BE2C (cell line): Measurements from ENCODE around the gene ZBTB37.

Experiments
- DNase-seq: peaks from one replicate; pipeline ENCODE4 v3.0.0-alpha.2; 2020
- H3K27me3 ChIP-seq: fragments of 250-450 bp; sonication (Bioruptor Pico); 2 replicates; pipeline ENCODE4 v1.5.1; 2020; ENCODE audit warnings: mild to moderate bottlenecking
- H3K36me3 ChIP-seq: fragments of 250-450 bp; sonication (Bioruptor Pico); 2 replicates; pipeline ENCODE4 v1.5.1; 2020; ENCODE audit warnings: mild to moderate bottlenecking
- H3K4me1 ChIP-seq: fragments of 250-450 bp; sonication (Bioruptor Pico); 2 replicates; pipeline ENCODE4 v1.5.1; 2020
- H3K4me3 ChIP-seq: 2 replicates; pipeline ENCODE4 v1.5.1; 2011; ENCODE audit warnings: low read depth, low read length
- H3K9me3 ChIP-seq: fragments of 250-450 bp; sonication (Bioruptor Pico); 2 replicates; pipeline ENCODE4 v1.5.1; 2020
- TF ChIP-seq, protein P1 (sequence below): IDR thresholded peaks from 2 replicates; pipeline ENCODE4 v1.5.1; 2012; ENCODE audit warnings: mild to moderate bottlenecking, low read depth, low read length

ZBTB37 gene

DNA sequence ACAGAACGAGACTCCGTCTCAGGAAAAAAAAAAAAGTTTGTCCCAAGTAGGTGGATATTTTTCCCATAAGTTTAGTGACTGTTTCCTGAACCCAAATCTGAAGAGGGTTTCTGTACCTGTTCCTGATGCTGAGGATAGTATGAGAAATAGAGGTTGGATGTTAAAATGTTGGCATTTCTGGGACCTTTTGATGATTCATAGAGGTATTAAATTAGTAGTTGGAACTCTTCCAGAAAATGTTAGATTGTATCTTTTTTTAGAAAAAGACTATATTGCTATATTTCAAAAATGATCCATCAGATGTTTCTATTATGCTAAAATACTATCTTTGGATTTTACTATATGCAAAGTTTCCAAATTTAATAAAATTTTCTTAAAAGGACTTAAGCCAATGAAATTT, 40.6 kb upstream of the ZBTB37 start:
- no peaks in the 10 kb centered on the region for H3K27me3 ChIP-seq
- H3K9me3 ChIP-seq, result no peaks in the 10 kb centered on the region
- H3K4me3 ChIP-seq, result no peak overlapping the region
- peaks cover 20% of the 10 kb centered on the region for H3K36me3 ChIP-seq
- no peak for DNase-seq
- H3K4me1 ChIP-seq, result no peaks in the 10 kb centered on the region
- TF ChIP-seq, protein P1, sequence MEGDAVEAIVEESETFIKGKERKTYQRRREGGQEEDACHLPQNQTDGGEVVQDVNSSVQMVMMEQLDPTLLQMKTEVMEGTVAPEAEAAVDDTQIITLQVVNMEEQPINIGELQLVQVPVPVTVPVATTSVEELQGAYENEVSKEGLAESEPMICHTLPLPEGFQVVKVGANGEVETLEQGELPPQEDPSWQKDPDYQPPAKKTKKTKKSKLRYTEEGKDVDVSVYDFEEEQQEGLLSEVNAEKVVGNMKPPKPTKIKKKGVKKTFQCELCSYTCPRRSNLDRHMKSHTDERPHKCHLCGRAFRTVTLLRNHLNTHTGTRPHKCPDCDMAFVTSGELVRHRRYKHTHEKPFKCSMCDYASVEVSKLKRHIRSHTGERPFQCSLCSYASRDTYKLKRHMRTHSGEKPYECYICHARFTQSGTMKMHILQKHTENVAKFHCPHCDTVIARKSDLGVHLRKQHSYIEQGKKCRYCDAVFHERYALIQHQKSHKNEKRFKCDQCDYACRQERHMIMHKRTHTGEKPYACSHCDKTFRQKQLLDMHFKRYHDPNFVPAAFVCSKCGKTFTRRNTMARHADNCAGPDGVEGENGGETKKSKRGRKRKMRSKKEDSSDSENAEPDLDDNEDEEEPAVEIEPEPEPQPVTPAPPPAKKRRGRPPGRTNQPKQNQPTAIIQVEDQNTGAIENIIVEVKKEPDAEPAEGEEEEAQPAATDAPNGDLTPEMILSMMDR, result no peak

DNA sequence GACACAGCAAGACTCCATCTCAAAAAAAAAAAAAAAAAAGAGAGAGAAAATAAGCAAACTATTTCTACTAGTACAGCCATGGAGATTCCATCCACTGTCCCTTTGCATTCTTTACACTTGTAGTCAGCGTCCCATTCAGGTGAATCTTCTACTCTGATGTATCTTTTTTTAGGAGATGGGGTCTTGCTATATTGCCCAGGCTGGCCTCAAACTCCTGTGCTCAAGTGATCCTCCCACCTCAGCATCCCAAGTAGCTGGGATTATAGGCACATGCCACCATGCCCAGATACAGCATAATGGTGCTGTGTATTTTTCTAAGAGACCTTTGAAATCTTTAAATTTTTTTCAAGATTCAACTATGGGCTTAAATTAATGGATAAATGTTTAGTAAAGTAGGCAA, 35.4 kb upstream of the ZBTB37 start:
- TF ChIP-seq, protein P1, result no peak
- Histone ChIP-seq H3K9me3 (no peaks in the 10 kb centered on the region), H3K27me3 (no peaks in the 10 kb centered on the region), H3K36me3 (peaks cover 48% of the 10 kb centered on the region), H3K4me1 (no peaks in the 10 kb centered on the region), H3K4me3 (no peak overlapping the region)
- DNase-seq, result no peak

DNA sequence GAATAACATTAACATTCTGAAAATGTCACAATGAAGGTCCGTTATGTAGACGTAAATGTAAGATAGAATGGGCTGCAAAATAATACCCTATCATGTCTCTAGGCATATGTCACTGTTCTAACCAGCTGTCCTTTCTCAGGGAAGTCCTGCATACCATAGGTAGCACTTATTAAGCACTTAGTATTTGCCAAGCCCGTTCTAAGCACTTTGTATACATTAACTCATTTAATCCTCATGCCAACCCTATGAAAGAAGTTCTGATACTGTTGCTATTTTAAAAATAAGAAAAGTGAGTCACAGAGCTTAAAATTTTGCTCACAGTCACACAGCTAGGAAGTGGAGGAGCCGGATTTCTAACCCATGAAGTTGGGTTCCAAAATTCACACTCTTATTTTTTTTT, 16.1 kb upstream of the ZBTB37 start:
- no peaks in the 10 kb centered on the region for H3K4me1 ChIP-seq
- TF ChIP-seq, protein P1, result no peak
- H3K27me3 ChIP-seq, result no peaks in the 10 kb centered on the region
- H3K4me3 ChIP-seq, result no peak overlapping the region
- peaks cover 58% of the 10 kb centered on the region for H3K36me3 ChIP-seq
- no peaks in the 10 kb centered on the region for H3K9me3 ChIP-seq
- no peak for DNase-seq

DNA sequence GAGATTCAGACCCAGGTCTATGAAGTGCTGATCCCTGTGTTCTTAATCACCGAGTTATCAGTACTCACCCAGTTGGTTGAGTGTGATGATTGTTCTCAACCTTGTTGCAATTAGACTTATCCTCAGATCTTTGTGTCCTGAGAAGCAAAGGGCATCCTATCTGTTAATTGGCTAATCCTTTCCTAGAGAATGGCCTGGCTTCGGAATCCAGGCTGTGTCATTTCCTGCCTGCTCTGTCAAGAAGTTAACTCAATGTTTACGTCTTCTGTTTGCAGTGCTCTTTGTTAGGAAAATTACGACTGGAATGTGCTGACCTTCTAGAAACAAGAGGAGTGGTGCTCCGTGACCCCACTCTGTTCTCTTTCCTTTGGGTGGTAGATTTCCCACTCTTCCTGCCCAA, 15.1 kb upstream of the ZBTB37 start:
- Histone ChIP-seq H3K9me3 (no peaks in the 10 kb centered on the region), H3K27me3 (no peaks in the 10 kb centered on the region), H3K4me1 (no peaks in the 10 kb centered on the region), H3K36me3 (peaks cover 68% of the 10 kb centered on the region), H3K4me3 (no peak overlapping the region)
- DNase-seq, result no peak
- TF ChIP-seq, protein P1, result no peak

DNA sequence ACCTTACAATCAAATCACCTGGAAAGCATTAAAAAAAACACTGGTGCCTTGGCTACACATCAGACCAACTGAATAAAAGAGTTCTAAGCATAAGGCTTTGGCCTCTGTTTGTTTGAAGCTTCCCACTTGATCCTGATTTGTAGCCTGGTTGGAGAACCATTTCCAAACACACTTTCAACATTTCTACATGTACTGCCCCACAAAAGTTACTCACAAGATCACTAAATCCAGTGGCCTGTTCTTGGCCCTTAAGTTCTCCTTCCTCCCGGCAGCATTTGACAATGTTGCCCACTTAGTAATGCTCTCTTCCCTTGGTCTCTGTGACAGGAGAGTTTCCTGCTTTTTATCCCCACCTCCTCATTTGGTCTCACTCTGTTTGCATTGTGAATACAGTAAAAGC, 12.2 kb upstream of the ZBTB37 start:
- TF ChIP-seq, protein P1, result no peak
- no peaks in the 10 kb centered on the region for H3K4me1 ChIP-seq
- DNase-seq, result no peak
- H3K4me3 ChIP-seq, result no peak overlapping the region
- no peaks in the 10 kb centered on the region for H3K9me3 ChIP-seq
- H3K36me3 ChIP-seq, result peaks cover 91% of the 10 kb centered on the region
- H3K27me3 ChIP-seq, result no peaks in the 10 kb centered on the region

DNA sequence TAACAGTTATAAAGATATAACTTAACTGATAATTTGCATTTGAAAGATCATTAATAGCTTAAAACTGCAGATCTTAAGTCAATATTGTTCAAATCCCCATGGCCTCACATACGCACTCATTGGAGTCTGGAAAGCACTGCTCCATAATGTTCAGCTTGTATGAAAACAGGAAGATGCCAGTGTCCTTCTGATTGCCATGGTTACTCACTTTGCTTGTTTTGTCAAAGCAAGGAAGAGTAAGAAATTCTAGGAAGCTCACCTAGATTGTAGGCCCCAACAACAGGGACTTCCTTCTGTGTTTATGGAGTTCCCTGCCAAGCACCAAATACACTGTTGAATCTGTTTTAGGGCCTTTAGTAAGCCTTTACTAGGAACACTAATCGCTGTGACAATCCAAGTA, 11.3 kb upstream of the ZBTB37 start:
- no peak for DNase-seq
- Histone ChIP-seq H3K9me3 (no peaks in the 10 kb centered on the region), H3K4me1 (no peaks in the 10 kb centered on the region), H3K27me3 (no peaks in the 10 kb centered on the region), H3K4me3 (no peak overlapping the region), H3K36me3 (peaks cover 92% of the 10 kb centered on the region)
- TF ChIP-seq, protein P1, result no peak
